ENCODE data around the gene TBC1D20. TPM values are rescaled to one million over a fixed set of nuclear protein-coding genes. Genes with fewer than 3 reads are reported as not detected.

Gene TBC1D20
- total RNA-seq, 1 experiment from 2014 or later, result 35.8 TPM

DNA sequence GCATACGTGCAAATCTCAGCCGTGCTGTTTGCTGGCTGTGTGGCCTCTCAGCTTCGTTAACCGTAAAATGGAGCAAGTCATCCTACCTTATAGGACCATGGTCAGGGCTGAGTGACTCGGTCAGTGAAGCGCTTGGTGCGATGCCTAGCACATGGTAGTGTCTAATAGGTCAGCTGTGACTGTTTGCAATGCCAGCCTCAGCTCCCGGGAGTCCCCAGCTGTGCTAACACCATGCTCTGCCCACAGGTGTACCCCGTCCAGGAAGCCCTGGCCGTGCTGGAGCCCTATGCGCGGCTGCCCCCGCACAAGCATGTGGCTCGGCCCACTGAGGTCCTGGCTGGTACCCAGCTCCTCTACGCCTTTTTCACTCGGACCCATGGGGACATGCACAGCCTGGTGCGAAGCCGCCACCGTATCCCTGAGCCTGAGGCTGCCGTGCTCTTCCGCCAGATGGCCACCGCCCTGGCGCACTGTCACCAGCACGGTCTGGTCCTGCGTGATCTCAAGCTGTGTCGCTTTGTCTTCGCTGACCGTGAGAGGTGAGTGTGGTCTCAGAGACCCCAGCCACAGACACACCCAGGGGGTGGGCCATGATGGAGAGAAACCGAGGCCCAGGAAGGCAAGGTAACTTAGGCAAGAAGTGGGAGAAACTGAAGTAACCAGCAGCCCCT, 71.2 kb downstream of the TBC1D20 start:
- TF ChIP-seq, protein P1, sequence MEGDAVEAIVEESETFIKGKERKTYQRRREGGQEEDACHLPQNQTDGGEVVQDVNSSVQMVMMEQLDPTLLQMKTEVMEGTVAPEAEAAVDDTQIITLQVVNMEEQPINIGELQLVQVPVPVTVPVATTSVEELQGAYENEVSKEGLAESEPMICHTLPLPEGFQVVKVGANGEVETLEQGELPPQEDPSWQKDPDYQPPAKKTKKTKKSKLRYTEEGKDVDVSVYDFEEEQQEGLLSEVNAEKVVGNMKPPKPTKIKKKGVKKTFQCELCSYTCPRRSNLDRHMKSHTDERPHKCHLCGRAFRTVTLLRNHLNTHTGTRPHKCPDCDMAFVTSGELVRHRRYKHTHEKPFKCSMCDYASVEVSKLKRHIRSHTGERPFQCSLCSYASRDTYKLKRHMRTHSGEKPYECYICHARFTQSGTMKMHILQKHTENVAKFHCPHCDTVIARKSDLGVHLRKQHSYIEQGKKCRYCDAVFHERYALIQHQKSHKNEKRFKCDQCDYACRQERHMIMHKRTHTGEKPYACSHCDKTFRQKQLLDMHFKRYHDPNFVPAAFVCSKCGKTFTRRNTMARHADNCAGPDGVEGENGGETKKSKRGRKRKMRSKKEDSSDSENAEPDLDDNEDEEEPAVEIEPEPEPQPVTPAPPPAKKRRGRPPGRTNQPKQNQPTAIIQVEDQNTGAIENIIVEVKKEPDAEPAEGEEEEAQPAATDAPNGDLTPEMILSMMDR (IDR thresholded peaks at IDR 0.05; ENCODE audit: insufficient read depth in 1 of 2, low read depth in 1 of 2, low read length in 1 of 2, severe bottlenecking in 1 of 2, unreplicated experiment in 1 of 2), result no peak
- Mint-ChIP-seq H3K9me3 (ENCODE audit: unreplicated experiment) (no peaks in the 10 kb centered on the region), H3K27ac (ENCODE audit: unreplicated experiment) (no peak overlapping the region), H3K4me3 (ENCODE audit: unreplicated experiment) (no peak overlapping the region), H3K36me3 (ENCODE audit: insufficient read depth, unreplicated experiment) (peaks cover 100% of the 10 kb centered on the region), H3K4me1 (ENCODE audit: low read depth, unreplicated experiment) (peaks cover 15% of the 10 kb centered on the region), H3K27me3 (ENCODE audit: insufficient read depth, unreplicated experiment) (no peaks in the 10 kb centered on the region)
- POLR2A ChIA-PET, result interaction anchor here (0.5 kb wide), 1 partner anchor 11 kb away, joined by 6 read pairs; no protein-coding TSS in a partner anchor
- no peak overlapping the region for H3K4me3 ChIP-seq (ENCODE audit: low read depth, low read length)
- peaks cover 11% of the 10 kb centered on the region for H3K36me3 ChIP-seq (ENCODE audit: control insufficient read depth, insufficient read depth, low read length)
- no peak for DNase-seq
- intact Hi-C loops (cut with micrococcal nuclease; ENCODE audit: unreplicated experiment), result no loop called here
- no peaks in the 10 kb centered on the region; the same call in 1 of the 2 replicates for H3K4me1 ChIP-seq
- no peaks in the 10 kb centered on the region for H3K27me3 ChIP-seq (replicated peaks; ENCODE audit: control insufficient read depth, insufficient read depth, low read length)
- no TSS peak for BruUV-seq (replicated peaks)
- CTCF ChIA-PET, result interaction anchor here (1.0 to 2.0 kb wide), 2 partner anchors 9 to 36 kb away, joined by 3 to 7 read pairs; no protein-coding TSS in a partner anchor
- H3K9me3 ChIP-seq, result no peaks in the 10 kb centered on the region

DNA sequence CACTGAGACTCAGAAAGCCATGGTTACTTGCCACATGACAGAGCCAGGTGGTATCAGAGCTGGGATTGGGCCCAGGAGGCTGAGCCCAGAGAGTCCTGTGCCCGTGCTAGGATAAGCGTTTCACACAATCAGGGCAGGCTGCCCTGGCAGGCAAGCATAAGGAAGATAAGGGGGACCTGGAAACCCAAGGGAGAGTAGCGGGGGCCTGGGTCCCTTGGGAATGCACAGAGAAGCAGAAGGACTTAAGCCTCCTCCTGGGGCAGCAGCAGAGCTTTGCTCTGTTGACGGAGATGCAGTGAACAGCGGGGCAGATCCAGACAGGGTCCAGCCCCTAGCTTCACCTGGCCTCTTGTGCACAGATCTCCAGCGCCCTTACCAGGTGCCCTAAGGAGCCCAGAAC, 73.1 kb downstream of the TBC1D20 start:
- no peaks in the 10 kb centered on the region for H3K9me3 Mint-ChIP-seq (ENCODE audit: unreplicated experiment)
- peaks cover 6% of the 10 kb centered on the region for H3K36me3 ChIP-seq (ENCODE audit: control insufficient read depth, insufficient read depth, low read length)
- ChIA-PET POLR2A (no interaction called here), CTCF (interaction anchor here (2.0 kb wide), 1 partner anchor 34 kb away, joined by 7 read pairs; no protein-coding TSS in a partner anchor)
- H3K27ac Mint-ChIP-seq (ENCODE audit: unreplicated experiment), result peak overlapping the region; percentile 73
- no peak for DNase-seq
- H3K4me3 Mint-ChIP-seq (ENCODE audit: unreplicated experiment), result no peak overlapping the region
- no peaks in the 10 kb centered on the region for H3K27me3 ChIP-seq (replicated peaks; ENCODE audit: control insufficient read depth, insufficient read depth, low read length)
- H3K9me3 ChIP-seq, result no peaks in the 10 kb centered on the region
- TF ChIP-seq, protein P1 (IDR thresholded peaks at IDR 0.05; ENCODE audit: insufficient read depth in 1 of 2, low read depth in 1 of 2, low read length in 1 of 2, severe bottlenecking in 1 of 2, unreplicated experiment in 1 of 2), result no peak
- H3K4me1 Mint-ChIP-seq (ENCODE audit: low read depth, unreplicated experiment), result peaks cover 19% of the 10 kb centered on the region
- H3K4me3 ChIP-seq (ENCODE audit: low read depth, low read length), result no peak overlapping the region
- peaks cover 98% of the 10 kb centered on the region for H3K36me3 Mint-ChIP-seq (ENCODE audit: insufficient read depth, unreplicated experiment)
- intact Hi-C loops (cut with micrococcal nuclease; ENCODE audit: unreplicated experiment), result no loop called here
- H3K4me1 ChIP-seq, result no peaks in the 10 kb centered on the region; the same call in 1 of the 2 replicates
- BruUV-seq (replicated peaks), result no TSS peak
- H3K27me3 Mint-ChIP-seq (ENCODE audit: insufficient read depth, unreplicated experiment), result no peaks in the 10 kb centered on the region

DNA sequence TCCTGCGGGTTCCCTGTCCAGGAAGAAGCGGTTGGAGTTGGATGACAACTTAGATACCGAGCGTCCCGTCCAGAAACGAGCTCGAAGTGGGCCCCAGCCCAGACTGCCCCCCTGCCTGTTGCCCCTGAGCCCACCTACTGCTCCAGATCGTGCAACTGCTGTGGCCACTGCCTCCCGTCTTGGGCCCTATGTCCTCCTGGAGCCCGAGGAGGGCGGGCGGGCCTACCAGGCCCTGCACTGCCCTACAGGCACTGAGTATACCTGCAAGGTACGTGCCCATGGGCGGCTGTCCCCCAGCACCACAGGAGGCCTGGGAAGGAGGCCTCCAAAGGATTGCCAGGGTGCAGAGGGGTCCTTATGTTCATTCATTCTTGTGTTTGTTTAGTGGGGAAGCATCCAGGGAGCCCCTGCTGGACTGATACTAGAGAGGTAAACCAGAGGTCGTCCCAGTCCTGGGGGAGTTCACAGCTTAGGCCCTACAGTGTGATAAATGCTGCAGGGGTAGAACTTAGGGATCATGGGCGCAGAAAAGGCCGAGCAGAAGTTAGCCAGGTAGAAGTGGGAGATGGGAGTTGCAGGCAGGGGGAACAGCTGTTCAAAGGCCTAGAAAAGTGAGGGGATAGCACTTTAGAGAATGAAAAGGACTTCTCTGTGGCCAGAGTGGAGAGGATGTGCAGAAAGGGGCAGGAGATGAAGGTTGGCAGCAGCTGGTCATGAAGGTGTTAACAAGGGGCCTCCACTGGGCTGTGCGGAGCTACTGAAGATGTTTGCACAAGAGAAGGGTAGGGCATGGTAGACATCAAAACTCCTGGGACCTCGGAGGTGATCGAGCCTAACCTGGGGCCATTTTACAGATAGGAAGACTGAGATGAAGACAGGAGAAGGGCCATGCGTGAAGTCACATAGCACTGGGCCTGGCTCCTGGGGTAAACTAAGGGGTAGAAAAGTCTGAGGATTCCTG, 74.0 kb downstream of the TBC1D20 start:
- CTCF ChIA-PET, result no interaction called here
- Histone ChIP-seq H3K36me3 (ENCODE audit: control insufficient read depth, insufficient read depth, low read length) (peaks cover 6% of the 10 kb centered on the region), H3K27me3 (replicated peaks; ENCODE audit: control insufficient read depth, insufficient read depth, low read length) (no peaks in the 10 kb centered on the region), H3K4me1 (no peaks in the 10 kb centered on the region; the same call in 1 of the 2 replicates), H3K4me3 (ENCODE audit: low read depth, low read length) (no peak overlapping the region), H3K9me3 (no peaks in the 10 kb centered on the region)
- DNase-seq, result no peak
- POLR2A ChIA-PET, result no interaction called here
- intact Hi-C loops (cut with micrococcal nuclease; ENCODE audit: unreplicated experiment), result no loop called here
- TF ChIP-seq, protein P1 (IDR thresholded peaks at IDR 0.05; ENCODE audit: insufficient read depth in 1 of 2, low read depth in 1 of 2, low read length in 1 of 2, severe bottlenecking in 1 of 2, unreplicated experiment in 1 of 2), result no peak
- BruUV-seq (replicated peaks), result no TSS peak
- Mint-ChIP-seq H3K36me3 (ENCODE audit: insufficient read depth, unreplicated experiment) (peaks cover 98% of the 10 kb centered on the region), H3K4me3 (ENCODE audit: unreplicated experiment) (no peak overlapping the region), H3K9me3 (ENCODE audit: unreplicated experiment) (no peaks in the 10 kb centered on the region), H3K4me1 (ENCODE audit: low read depth, unreplicated experiment) (peaks cover 26% of the 10 kb centered on the region), H3K27me3 (ENCODE audit: insufficient read depth, unreplicated experiment) (no peaks in the 10 kb centered on the region), H3K27ac (ENCODE audit: unreplicated experiment) (peak overlapping the region; percentile 73)

Data from Caco-2 (cell line).